K562 (cell line): ENCODE measurements around the gene SYMPK. TPM values are rescaled to one million over a fixed set of nuclear protein-coding genes. Genes with fewer than 3 reads are reported as not detected.

ENCODE experiments used
- ADNP ChIP-seq: fragments of 200-800 bp; sonication (Bioruptor generic); IDR thresholded peaks from 2 replicates; pipeline ENCODE4 v1.6.1; 2016; ENCODE audit warnings: missing genetic modification characterization, missing compliant biosample characterization
- ATF1 ChIP-seq, 2 experiments: fragments of 450-650 bp in 1 of 2; IDR thresholded peaks; 2 replicates each; pipeline ENCODE4 v1.6.1; 2016; ENCODE audit warnings: missing compliant biosample characterization in 1 of 2, missing genetic modification characterization in 1 of 2
- CBFA2T3 ChIP-seq: fragments of 450-650 bp; IDR thresholded peaks from 2 replicates; pipeline ENCODE4 v1.6.1; 2017
- CCAR2 ChIP-seq: fragments of 200-400 bp; formaldehyde crosslinking; IDR thresholded peaks from 2 replicates; pipeline ENCODE4 v1.6.1; 2017; ENCODE audit warnings: mild to moderate bottlenecking, low read depth, low read length
- ETV5 ChIP-seq: sonication (generic); formaldehyde crosslinking; IDR thresholded peaks from 2 replicates; pipeline ENCODE4 v1.4.0; 2020; ENCODE audit warnings: low read depth, mild to moderate bottlenecking, missing genetic modification reagents
- FOXJ2 ChIP-seq: fragments of 200-800 bp; sonication (Bioruptor generic); IDR thresholded peaks from 2 replicates; pipeline ENCODE4 v1.6.1; 2016; ENCODE audit warnings: missing genetic modification characterization, missing compliant biosample characterization
- KDM2B ChIP-seq: fragments of 250-450 bp; sonication (Bioruptor Pico); IDR thresholded peaks from 2 replicates; pipeline ENCODE4 v1.8.0; 2021; ENCODE audit warnings: mild to moderate bottlenecking, moderate library complexity
- MAFK ChIP-seq: IDR thresholded peaks from 2 replicates; pipeline ENCODE4 v1.6.1; 2011; ENCODE audit warnings: low read length, improper control_type of control experiment
- MIER1 ChIP-seq: fragments of 450-650 bp; IDR thresholded peaks from 2 replicates; pipeline ENCODE4 v1.6.1; 2016; ENCODE audit warnings: antibody characterized with exemption, mild to moderate bottlenecking, low read depth
- RBM14 ChIP-seq: fragments of 200-400 bp; formaldehyde crosslinking; IDR thresholded peaks from 2 replicates; pipeline ENCODE4 v1.6.1; 2018; ENCODE audit warnings: low read depth, mild to moderate bottlenecking, low read length, moderate library complexity, borderline replicate concordance; ENCODE audit not compliant: insufficient read depth
- TBL1XR1 ChIP-seq, 2 experiments: IDR thresholded peaks; 2 replicates each; pipeline ENCODE4 v1.6.1; 2012; ENCODE audit warnings: improper control_type of control experiment in 2 of 2, low read length in 2 of 2, mild to moderate bottlenecking in 1 of 2
- XRCC3 ChIP-seq: fragments of 450-650 bp; IDR thresholded peaks from 2 replicates; pipeline ENCODE4 v1.6.1; 2017; ENCODE audit warnings: mild to moderate bottlenecking, moderate library complexity
- YY1 ChIP-seq, 3 experiments: IDR thresholded peaks; 2 replicates each; pipeline ENCODE4 v1.6.1; 2011; ENCODE audit warnings: low read length in 2 of 3, mild to moderate bottlenecking in 2 of 3, moderate library complexity in 2 of 3, borderline replicate concordance in 1 of 3, control low read depth in 1 of 3, low read depth in 1 of 3; ENCODE audit not compliant: insufficient read depth in 3 of 3, insufficient replicate concordance in 2 of 3, control insufficient read depth in 1 of 3, insufficient read length in 1 of 3; ENCODE audit errors: extremely low read depth in 1 of 3
- ZBED1 ChIP-seq: IDR thresholded peaks from 2 replicates; pipeline ENCODE4 v1.6.1; 2014
- polyA plus RNA-seq, 8 experiments: library from polyadenylated mRNA; depleted of rRNA in 4 of 8; stranded (reverse) in 5 of 8; unstranded in 3 of 8; fragments of >200 nt; fragmentation: Nextera tagmentation in 2 of 8; fragmentation: Illumina TruSeq in 1 of 8; extraction: Ambion mirVana in 2 of 8; extraction: Trizol in 1 of 8; gene quantifications; 2 replicates each; pipeline versions ENCODE4 v1.2.1 to v1.2.3, GENCODE V29; 2011 to 2014; ENCODE audit warnings: inconsistent platforms in 1 of 8, missing spikeins in 1 of 8
- total RNA-seq, 7 experiments: library from RNA; depleted of rRNA in 6 of 7; stranded (reverse); fragments of >200 nt in 6 of 7; fragmentation: Illumina TruSeq in 2 of 7; extraction: Trizol in 2 of 7; gene quantifications; 2 replicates each; pipeline versions ENCODE4 v1.2.1 to v1.2.3, GENCODE V29; 2011 to 2021; ENCODE audit warnings: low replicate concordance in 1 of 7
- TF ChIP-seq, protein P1 (sequence below), 2 experiments: fragments of 450-650 bp; IDR thresholded peaks; 2 replicates each; pipeline ENCODE4 v1.6.1; 2018; ENCODE audit warnings: mild to moderate bottlenecking in 2 of 2, low read depth in 1 of 2; ENCODE audit not compliant: partially characterized antibody in 2 of 2
- TF ChIP-seq, protein P2 (sequence below): fragments of 250-450 bp; sonication (Bioruptor Pico); IDR thresholded peaks from 2 replicates; pipeline ENCODE4 v1.4.0; 2020
- TF ChIP-seq, protein P3 (sequence below): sonication (generic); formaldehyde crosslinking; IDR thresholded peaks from 2 replicates; pipeline ENCODE4 v1.9.0; 2022; ENCODE audit warnings: mild to moderate bottlenecking, missing genetic modification reagents
- TF ChIP-seq, protein P4 (sequence below): fragments of 250-450 bp; sonication (Bioruptor Pico); IDR thresholded peaks from 2 replicates; pipeline ENCODE4 v1.9.0; 2021; ENCODE audit warnings: mild to moderate bottlenecking
- TF ChIP-seq, protein P5 (sequence below): fragments of 250-450 bp; sonication (Bioruptor Pico); IDR thresholded peaks from 2 replicates; pipeline ENCODE4 v1.4.0; 2020; ENCODE audit warnings: mild to moderate bottlenecking

SYMPK gene
- total and polyA plus RNA-seq, 9 of the 15 experiments (the other 6 are each of a cell fraction or from before 2014, with no cell fraction given), result 0.73 to 95.5 (median 58.4) TPM

DNA sequence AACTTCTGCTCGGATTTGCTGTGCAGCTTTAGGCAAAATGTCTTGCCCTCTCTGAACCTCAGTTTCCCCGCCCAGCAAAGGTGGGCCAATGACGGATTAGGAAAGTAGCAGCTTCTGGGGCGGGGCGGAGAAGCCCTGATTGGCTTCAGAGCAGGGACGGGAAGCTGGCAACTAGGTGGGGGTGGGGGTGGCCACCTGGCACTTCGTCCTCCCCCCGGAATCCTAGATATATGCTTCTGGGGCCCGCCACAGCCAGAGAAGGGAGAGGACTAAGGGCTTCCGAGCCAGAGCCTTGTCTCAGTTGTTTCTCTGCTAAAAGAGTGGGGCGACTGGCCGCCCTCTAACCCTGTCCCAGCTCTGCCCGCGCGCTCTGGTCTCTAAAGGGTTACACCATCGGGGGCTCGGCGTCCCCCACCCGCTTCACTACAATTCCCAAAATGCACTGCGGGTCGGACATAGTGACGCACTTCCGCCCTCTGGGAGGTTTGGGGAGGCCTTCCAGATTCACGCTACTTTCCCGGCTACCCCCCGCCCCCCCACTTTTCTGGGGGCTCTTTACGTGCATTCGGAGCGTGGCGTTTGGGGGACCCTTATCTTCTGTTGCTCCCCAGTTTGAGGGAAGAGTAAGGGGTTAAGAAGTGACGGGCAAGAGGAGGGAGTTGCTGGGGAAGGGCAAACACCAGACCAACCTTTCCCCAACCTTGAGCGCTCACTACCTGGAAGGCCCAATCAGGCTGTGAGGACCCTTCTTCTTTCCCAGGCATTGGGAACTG lies 23.7 kb upstream of the SYMPK start (continued):
- TF ChIP-seq, protein P1, sequence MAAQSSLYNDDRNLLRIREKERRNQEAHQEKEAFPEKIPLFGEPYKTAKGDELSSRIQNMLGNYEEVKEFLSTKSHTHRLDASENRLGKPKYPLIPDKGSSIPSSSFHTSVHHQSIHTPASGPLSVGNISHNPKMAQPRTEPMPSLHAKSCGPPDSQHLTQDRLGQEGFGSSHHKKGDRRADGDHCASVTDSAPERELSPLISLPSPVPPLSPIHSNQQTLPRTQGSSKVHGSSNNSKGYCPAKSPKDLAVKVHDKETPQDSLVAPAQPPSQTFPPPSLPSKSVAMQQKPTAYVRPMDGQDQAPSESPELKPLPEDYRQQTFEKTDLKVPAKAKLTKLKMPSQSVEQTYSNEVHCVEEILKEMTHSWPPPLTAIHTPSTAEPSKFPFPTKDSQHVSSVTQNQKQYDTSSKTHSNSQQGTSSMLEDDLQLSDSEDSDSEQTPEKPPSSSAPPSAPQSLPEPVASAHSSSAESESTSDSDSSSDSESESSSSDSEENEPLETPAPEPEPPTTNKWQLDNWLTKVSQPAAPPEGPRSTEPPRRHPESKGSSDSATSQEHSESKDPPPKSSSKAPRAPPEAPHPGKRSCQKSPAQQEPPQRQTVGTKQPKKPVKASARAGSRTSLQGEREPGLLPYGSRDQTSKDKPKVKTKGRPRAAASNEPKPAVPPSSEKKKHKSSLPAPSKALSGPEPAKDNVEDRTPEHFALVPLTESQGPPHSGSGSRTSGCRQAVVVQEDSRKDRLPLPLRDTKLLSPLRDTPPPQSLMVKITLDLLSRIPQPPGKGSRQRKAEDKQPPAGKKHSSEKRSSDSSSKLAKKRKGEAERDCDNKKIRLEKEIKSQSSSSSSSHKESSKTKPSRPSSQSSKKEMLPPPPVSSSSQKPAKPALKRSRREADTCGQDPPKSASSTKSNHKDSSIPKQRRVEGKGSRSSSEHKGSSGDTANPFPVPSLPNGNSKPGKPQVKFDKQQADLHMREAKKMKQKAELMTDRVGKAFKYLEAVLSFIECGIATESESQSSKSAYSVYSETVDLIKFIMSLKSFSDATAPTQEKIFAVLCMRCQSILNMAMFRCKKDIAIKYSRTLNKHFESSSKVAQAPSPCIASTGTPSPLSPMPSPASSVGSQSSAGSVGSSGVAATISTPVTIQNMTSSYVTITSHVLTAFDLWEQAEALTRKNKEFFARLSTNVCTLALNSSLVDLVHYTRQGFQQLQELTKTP (IDR thresholded peaks at IDR 0.05; ENCODE audit: low read depth in 1 of 2, partially characterized antibody in 2 of 2), result peak in 1 of 2 experiments; percentile 91
- peak; percentile 88 for TF ChIP-seq ADNP (tag)
- TF ChIP-seq, protein P2, sequence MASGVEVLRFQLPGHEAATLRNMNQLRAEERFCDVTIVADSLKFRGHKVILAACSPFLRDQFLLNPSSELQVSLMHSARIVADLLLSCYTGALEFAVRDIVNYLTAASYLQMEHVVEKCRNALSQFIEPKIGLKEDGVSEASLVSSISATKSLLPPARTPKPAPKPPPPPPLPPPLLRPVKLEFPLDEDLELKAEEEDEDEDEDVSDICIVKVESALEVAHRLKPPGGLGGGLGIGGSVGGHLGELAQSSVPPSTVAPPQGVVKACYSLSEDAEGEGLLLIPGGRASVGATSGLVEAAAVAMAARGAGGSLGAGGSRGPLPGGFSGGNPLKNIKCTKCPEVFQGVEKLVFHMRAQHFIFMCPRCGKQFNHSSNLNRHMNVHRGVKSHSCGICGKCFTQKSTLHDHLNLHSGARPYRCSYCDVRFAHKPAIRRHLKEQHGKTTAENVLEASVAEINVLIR (CRISPR knock-in tag), result peak; percentile 77
- 0 out of 2 replicates have a peak, but pooled peaks have one; percentile 31 for TF ChIP-seq ZBED1
- no peak for TF ChIP-seq RBM14
- TF ChIP-seq, protein P3, sequence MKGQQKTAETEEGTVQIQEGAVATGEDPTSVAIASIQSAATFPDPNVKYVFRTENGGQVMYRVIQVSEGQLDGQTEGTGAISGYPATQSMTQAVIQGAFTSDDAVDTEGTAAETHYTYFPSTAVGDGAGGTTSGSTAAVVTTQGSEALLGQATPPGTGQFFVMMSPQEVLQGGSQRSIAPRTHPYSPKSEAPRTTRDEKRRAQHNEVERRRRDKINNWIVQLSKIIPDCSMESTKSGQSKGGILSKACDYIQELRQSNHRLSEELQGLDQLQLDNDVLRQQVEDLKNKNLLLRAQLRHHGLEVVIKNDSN (CRISPR knock-in tag), result 0 out of 2 replicates have a peak, but pooled peaks have one; percentile 12
- TF ChIP-seq ETV5 (CRISPR knock-in tag), result no peak
- no peak for TF ChIP-seq MIER1
- TF ChIP-seq YY1 (IDR thresholded peaks at IDR 0.05; ENCODE audit: borderline replicate concordance in 1 of 3, control insufficient read depth in 1 of 3, extremely low read depth in 1 of 3, insufficient read depth in 3 of 3, insufficient read length in 1 of 3, insufficient replicate concordance in 2 of 3, low read depth in 1 of 3, low read length in 2 of 3), result peak in 2 of 3 experiments; percentile 24 to 46
- TF ChIP-seq, protein P4, sequence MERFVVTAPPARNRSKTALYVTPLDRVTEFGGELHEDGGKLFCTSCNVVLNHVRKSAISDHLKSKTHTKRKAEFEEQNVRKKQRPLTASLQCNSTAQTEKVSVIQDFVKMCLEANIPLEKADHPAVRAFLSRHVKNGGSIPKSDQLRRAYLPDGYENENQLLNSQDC (CRISPR knock-in tag), result no peak
- TF ChIP-seq MAFK, result no peak
- TF ChIP-seq CBFA2T3, result no peak
- TF ChIP-seq CCAR2, result no peak
- peak in 1 of 2 experiments; percentile 70; a peak in 2 of 4 replicates for TF ChIP-seq TBL1XR1 (IDR thresholded peaks at IDR 0.05; ENCODE audit: low read length in 2 of 2)
- TF ChIP-seq XRCC3, result no peak
- no peak for TF ChIP-seq ATF1 (CRISPR knock-in tag; IDR thresholded peaks at IDR 0.05)
- TF ChIP-seq ATF1 (tag; IDR thresholded peaks at IDR 0.05), result peak; percentile 96
- TF ChIP-seq, protein P5, sequence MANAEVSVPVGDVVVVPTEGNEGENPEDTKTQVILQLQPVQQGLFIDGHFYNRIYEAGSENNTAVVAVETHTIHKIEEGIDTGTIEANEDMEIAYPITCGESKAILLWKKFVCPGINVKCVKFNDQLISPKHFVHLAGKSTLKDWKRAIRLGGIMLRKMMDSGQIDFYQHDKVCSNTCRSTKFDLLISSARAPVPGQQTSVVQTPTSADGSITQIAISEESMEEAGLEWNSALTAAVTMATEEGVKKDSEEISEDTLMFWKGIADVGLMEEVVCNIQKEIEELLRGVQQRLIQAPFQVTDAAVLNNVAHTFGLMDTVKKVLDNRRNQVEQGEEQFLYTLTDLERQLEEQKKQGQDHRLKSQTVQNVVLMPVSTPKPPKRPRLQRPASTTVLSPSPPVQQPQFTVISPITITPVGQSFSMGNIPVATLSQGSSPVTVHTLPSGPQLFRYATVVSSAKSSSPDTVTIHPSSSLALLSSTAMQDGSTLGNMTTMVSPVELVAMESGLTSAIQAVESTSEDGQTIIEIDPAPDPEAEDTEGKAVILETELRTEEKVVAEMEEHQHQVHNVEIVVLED (CRISPR knock-in tag), result no peak
- no peak for TF ChIP-seq FOXJ2 (tag)
- TF ChIP-seq KDM2B (CRISPR knock-in tag), result no peak
